Pericardium fibroblast (primary cell): ENCODE data around the gene POP4. TPM values are rescaled to one million over a fixed set of nuclear protein-coding genes. Genes with fewer than 3 reads are reported as not detected.

Experiments
- total RNA-seq: library from RNA; depleted of rRNA; stranded (reverse); fragments of >200 nt; gene quantifications from 2 replicates; pipeline ENCODE4 v1.2.3, GENCODE V29; 2015

POP4 gene
- 38.5 and 60.3 TPM in 2 replicates for total RNA-seq

GRCh38 chr19:29605653-29606419, at the start of gene POP4:
TSS of gene POP4 (plus strand) at chr19:29606283. CDS start at chr19:29606319, 36 bp downstream.

GRCh38 chr19:29665215-29665825, 59.2 kb downstream of the POP4 start, which contains the start of gene PLEKHF1:
TSS of gene PLEKHF1 (plus strand) at chr19:29665461. CDS start at chr19:29673840, 8,379 bp downstream.

Other genes with a start within 250 kb of the POP4 start
- not detected in 2 replicates for gene VSTM2B, start 80.3 kb upstream of the POP4 start, total RNA-seq
- 48.3 and 72.9 TPM in 2 replicates for gene PLEKHF1, start 59.2 kb downstream of the POP4 start, total RNA-seq
- gene C19orf12, start 109.0 kb downstream of the POP4 start, total RNA-seq: 31.5 and 40.1 TPM in 2 replicates
- 4.3 and 5.5 TPM in 2 replicates for gene CCNE1, start 205.7 kb downstream of the POP4 start, total RNA-seq